Fibroblast of the conjunctiva (primary cell): ENCODE measurements around the gene EEFSEC.

Experiments
- DNase-seq: peaks from one replicate; pipeline ENCODE4 v3.0.0-alpha.2; 2010; ENCODE audit warnings: low read depth

Gene EEFSEC

DNA sequence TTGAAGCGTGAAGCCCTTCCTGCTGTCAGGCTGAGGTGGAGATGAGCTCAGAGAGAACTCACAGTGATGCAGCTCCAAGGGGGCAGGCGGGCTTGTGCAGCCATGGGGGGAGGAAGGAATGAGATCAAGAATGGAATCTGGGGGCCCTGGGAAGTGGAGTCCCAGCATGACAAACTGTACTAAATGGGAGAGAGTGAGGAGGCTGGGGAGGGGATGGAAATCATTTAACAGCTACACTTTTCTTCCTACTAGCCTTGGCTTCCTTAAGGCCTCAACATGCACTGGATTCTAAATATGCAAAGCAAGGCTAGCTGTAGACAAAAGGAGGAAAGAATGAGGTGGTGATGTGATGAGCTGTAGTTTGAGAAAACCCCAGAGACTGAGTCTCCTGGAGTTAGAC, 133.9 kb downstream of the EEFSEC start:
- no peak for DNase-seq

DNA sequence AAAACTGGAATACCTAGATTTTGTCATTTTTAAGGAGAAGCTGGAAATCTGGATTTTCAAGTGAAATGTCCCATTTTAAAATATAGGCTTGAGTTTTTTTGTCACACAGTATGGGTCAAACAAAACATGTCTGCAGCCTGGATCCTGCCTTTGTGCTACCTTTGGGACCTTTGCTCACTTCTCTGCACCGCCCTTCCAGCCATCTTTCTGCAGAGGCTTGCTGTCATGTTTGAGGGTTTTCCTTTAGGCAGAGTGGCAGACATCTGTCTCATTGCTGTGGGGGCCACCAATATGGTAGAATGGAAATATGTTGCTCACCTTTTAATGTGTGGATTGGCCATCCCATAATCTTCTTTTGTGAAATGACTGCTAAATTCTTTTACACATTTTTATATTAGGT, 136.3 kb downstream of the EEFSEC start:
- DNase-seq, result no peak

DNA sequence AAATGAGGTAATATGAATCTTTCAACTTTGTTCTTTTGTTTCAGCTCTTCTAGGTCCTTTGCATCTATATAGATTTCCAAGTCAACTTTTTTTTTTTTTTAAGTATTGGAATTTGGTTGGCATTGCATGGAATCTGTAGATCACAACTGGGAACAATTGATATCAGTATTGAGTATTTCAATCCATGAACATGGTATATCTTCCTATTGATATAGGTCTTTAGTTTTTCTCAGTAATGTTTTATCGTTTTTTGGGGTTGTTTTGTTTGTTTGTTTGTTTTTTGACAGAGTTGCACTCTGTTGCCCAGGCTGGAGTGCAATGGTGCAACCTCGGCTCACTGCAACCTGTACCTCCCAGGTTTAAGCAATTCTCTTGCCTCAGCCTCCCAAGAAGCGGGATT, 137.2 kb downstream of the EEFSEC start:
- DNase-seq, result no peak

GRCh38 chr3:128293930-128294329, 140.6 kb downstream of the EEFSEC start:
- DNase-seq, result no peak

DNA sequence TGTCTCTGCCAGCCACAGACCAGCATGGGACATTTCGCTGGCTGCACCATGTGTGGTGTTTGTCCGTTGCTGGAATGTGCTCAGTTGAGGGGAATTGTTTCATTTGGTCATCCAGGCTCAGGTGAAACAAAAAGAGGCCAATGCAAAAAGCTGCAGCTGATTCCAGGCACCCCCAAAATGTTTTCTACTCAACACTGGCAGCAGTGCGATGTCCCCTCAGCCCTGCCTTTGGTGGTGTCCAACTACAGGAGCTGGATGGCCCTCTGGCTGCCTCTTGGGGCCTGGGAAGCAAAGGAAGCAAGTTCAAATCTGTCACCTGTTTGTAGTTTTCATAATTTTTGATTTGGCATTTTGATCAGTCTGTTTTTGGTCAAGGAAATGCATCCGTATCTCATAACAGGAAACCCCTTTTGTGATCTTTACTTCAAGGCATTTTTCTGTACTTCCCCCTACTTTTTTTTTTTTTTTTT, 141.8 kb downstream of the EEFSEC start:
- DNase-seq, result no peak

DNA sequence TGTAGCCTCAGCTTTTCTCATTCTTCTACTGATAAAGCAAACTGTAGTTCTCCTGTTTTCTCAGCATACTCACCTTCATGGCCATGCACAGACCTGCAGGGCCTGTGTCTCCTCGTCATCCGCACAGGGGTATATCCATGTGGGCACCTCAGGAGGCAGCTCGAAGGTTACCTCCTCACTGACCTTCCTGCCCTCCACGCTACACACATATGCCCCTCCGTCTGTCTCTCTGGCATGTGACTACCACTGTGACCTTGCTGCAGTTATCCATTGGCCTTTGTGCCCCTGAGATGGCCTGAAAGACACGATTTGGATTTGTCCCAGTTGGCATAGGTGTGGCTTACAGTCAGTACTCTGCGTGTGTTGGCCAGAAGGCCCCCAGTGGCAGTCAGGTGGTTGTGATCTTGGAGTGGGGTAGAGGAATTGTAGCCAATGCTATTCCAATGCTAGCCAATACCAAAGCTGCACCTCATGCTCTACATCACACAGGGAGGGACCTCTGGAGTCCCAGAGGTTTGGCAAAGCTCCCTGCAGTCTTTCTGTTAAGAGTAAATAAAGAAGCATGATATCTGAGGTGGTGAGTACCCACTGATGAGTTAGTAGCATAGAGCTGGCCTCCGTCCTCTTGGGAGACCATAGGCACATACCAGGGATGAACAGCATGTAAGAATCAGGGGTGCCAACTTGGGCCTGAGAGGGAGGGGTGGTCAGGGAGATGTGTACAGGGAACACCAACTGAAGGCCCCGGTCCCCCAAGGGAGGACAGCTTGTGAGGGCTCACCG, 143.4 kb downstream of the EEFSEC start:
- no peak for DNase-seq

- DNase-seq, result no peak
These were observed 144.3 kb downstream of the EEFSEC start for GRCh38 chr3:128297401-128298138.

GRCh38 chr3:128301186-128302023, 148.1 kb downstream of the EEFSEC start:
- no peak for DNase-seq

DNA sequence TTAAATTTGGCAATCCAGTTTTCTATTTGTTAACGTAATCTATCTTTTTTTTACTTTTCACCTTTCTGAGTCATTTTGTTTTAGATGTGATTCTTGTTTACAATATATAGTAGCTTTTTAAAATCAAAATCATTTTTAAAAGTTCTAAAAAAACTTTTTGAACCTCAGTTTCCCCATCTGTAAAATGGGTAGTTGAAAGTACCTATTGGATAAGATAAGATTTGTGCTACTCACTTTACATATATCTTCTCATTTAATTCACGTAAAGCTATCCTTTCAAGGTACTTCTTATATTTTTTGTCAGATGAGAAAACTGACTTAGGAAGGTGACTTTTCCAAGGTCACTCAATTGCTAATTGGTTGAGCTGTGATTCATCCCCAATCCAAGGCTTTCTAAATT, 153.2 kb downstream of the EEFSEC start:
- no peak for DNase-seq

- no peak for DNase-seq
These were observed 153.8 kb downstream of the EEFSEC start for GRCh38 chr3:128307029-128307633.

GRCh38 chr3:128307781-128308469, 154.6 kb downstream of the EEFSEC start:
- DNase-seq, result no peak

- no peak for DNase-seq
These were observed 155.7 kb downstream of the EEFSEC start for GRCh38 chr3:128309026-128309425.

- no peak for DNase-seq
These were observed 157.2 kb downstream of the EEFSEC start for GRCh38 chr3:128310286-128311058.

DNA sequence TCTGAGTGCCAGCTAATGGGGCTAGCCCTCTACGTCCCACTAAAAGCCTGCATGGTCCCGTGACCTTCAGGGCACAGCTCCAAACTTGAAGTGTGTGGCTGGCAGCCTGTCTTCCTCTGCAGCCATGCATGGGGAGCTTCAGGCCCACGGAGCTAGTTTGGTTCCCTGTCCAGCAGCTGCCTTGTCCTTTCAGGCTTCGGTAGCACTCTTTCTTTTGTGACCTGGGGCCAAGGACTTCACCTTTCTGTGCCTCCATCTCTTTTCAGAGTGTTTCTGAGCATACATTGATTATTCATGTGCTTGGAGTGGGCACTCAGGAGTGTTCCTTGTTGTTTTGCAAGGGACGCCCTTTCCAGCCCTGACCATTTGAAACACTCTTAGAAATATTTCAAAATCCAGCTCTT, 158.2 kb downstream of the EEFSEC start:
- DNase-seq, result no peak

- no peak for DNase-seq
These were observed 159.0 kb downstream of the EEFSEC start for GRCh38 chr3:128312271-128312670.

DNA sequence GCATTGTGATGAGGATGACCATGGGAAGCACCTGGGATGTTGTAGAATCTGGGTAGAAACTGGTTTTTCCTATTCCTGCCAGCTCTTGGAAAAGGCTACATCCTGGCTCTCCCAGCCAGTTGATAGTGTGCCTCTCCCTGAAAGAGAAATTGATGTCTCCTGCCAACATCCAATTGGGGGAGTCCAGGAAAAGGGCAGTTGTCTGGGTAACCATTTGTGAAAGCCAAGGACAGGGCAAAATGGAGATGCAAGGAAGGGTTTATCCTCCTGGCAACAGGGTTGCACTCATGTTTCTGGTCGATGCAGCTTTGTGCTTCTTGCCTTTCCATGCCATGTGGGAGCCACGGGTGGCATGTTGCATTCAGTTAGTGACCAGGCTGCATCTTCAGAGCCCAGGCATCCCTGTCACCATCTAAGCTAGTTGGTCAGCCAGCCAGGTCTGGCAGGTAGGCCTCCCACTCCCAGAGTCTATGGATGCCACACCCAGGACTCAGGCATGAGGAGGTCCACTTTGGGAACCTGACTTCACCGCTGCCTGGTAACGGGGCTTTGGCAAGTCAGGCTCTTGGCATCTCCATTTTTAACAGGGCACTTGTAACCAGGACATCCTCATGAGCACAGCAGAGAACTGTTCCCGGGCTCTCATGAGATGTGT, 159.9 kb downstream of the EEFSEC start:
- no peak for DNase-seq

- no peak for DNase-seq
These were observed 160.7 kb downstream of the EEFSEC start for GRCh38 chr3:128313935-128314334.

GRCh38 chr3:128315313-128315712, 162.0 kb downstream of the EEFSEC start:
- DNase-seq, result no peak

DNA sequence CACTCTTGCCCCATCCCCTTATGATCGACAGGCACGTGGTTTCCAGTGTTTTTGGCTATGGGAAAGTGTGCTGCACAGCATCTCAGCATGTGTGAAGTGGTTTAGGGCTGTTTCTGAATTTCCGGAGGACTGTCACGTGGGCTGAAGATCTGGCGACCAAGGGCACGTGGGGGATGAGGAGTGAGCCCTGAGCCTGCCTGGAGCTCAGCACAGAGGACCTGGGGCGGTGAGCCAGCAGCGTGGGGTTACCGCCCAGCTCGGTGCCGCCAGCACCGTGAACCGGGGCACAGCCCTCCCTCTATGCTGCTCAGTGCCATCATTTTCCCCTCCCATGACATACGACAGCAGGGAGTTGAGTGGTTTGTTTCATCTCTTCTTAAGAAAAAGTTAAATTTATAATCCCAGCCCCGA, 163.2 kb downstream of the EEFSEC start:
- no peak for DNase-seq

DNA sequence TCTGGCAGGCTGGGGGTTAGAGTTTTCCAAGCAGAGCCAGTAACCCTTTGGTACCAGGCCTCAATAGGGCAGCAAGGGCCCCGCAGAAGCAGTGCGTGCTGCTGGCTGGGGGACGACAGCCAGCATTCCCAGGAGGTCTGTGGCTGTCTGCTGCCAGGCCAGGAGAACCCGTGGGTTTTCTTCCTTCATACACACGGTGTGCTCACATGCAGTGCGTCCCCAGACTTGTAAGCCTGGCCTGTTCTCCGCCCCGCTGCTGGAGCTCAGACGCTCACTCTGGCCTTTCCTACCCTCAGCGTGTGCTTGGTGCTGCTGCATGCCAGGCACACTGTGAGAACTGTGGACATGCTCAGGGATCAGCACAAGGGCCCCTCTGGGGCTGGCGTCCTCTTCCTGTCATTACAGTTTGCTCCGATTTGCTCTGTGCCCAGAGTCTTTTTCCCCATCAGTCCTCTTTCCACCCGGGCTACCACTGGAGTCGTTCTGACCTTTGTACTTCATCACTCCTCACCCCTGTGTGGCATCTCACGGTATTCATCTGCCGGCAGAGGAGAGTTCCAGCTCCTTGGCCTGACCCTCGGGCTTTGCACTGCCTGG, 163.9 kb downstream of the EEFSEC start:
- DNase-seq, result no peak
